GM12878 (cell line): ENCODE results near the gene C10orf67. TPM values are rescaled to one million over a fixed set of nuclear protein-coding genes. Genes with fewer than 3 reads are reported as not detected.

Experiments
- BACH1 ChIP-seq: fragments of 450-650 bp; IDR thresholded peaks from 2 replicates; pipeline ENCODE4 v1.6.1; 2017; ENCODE audit warnings: mild to moderate bottlenecking, borderline replicate concordance
- CHD1 ChIP-seq: IDR thresholded peaks from 2 replicates; pipeline ENCODE4 v1.6.1; 2012; ENCODE audit warnings: low read depth, low read length, improper control_type of control experiment
- CTCF ChIP-seq, 3 experiments: IDR thresholded peaks in 2 of 3; conservative IDR thresholded peaks in 1 of 3; 2 replicates each; pipeline ENCODE4 v1.5.1; 2011; ENCODE audit warnings: low read depth in 3 of 3, low read length in 3 of 3, mild to moderate bottlenecking in 3 of 3, control low read depth in 2 of 3, moderate library complexity in 2 of 3, inconsistent platforms in 1 of 3, mixed read lengths in 1 of 3; ENCODE audit not compliant: control insufficient read depth in 2 of 3, insufficient read depth in 1 of 3; ENCODE audit errors: extremely low read depth in 1 of 3
- ELK1 ChIP-seq: IDR thresholded peaks from 2 replicates; pipeline ENCODE4 v1.6.1; 2012; ENCODE audit warnings: low read depth, low read length, improper control_type of control experiment
- HCFC1 ChIP-seq: fragments of 150-350 bp; IDR thresholded peaks from 2 replicates; pipeline ENCODE4 v1.6.1; 2014; ENCODE audit warnings: low read length
- HDAC6 ChIP-seq: fragments of 200-600 bp; sonication (generic); IDR thresholded peaks from one replicate; pipeline ENCODE4 v1.8.0; 2017; ENCODE audit warnings: antibody characterized with exemption; ENCODE audit not compliant: unreplicated experiment
- LARP7 ChIP-seq: fragments of 450-650 bp; IDR thresholded peaks from 2 replicates; pipeline ENCODE4 v1.6.1; 2017; ENCODE audit warnings: mild to moderate bottlenecking
- MEF2A ChIP-seq: IDR thresholded peaks from 2 replicates; pipeline ENCODE4 v1.6.1; 2011; ENCODE audit warnings: low read depth, mild to moderate bottlenecking, low read length, moderate library complexity; ENCODE audit not compliant: insufficient read depth
- NFIC ChIP-seq: IDR thresholded peaks from 2 replicates; pipeline ENCODE4 v1.6.1; 2012; ENCODE audit warnings: low read depth, mild to moderate bottlenecking, inconsistent platforms, low read length, moderate library complexity
- POLR2A ChIP-seq: IDR thresholded peaks from 2 replicates; pipeline ENCODE4 v1.6.1; 2011; ENCODE audit warnings: low read depth, mild to moderate bottlenecking, low read length
- STAT3 ChIP-seq: IDR thresholded peaks from 2 replicates; pipeline ENCODE4 v1.6.1; 2011; ENCODE audit warnings: low read depth, low read length, improper control_type of control experiment
- TCF12 ChIP-seq: IDR thresholded peaks from 2 replicates; pipeline ENCODE4 v1.6.1; 2011; ENCODE audit warnings: low read depth, mild to moderate bottlenecking, low read length
- polyA plus RNA-seq, 11 experiments: library from polyadenylated mRNA; depleted of rRNA in 4 of 11; unstranded in 6 of 11; stranded (reverse) in 5 of 11; fragments of >200 nt; fragmentation: Nextera tagmentation in 4 of 11; fragmentation: Illumina TruSeq in 1 of 11; extraction: Ambion mirVana in 4 of 11; extraction: Trizol in 1 of 11; gene quantifications; 1 replicate in 1 of 11; 2 replicates in 10 of 11; pipeline versions ENCODE4 v1.2.1 to v1.2.3, GENCODE V29; 2011 to 2016; ENCODE audit warnings: inconsistent platforms in 2 of 11, missing spikeins in 2 of 11, low read depth in 1 of 11
- total RNA-seq, 4 experiments: library from RNA; depleted of rRNA in 3 of 4; stranded (reverse); fragments of >200 nt in 3 of 4; fragmentation: Illumina TruSeq in 1 of 4; extraction: Trizol in 1 of 4; gene quantifications; 2 replicates each; pipeline versions ENCODE4 v1.2.1 to v1.2.3, GENCODE V29; 2013 to 2021
- TF ChIP-seq, protein P1 (sequence below): fragments of 450-650 bp; IDR thresholded peaks from 2 replicates; pipeline ENCODE4 v1.6.1; 2018; ENCODE audit warnings: borderline replicate concordance, mild to moderate bottlenecking; ENCODE audit not compliant: partially characterized antibody

Gene C10orf67
- total and polyA plus RNA-seq, 10 of the 15 experiments (the other 5 are each of a cell fraction or from before 2014, with no cell fraction given): 0.06 TPM; not detected in 9

- TF ChIP-seq CTCF (IDR thresholded peaks at IDR 0.05 in 2 of 3, conservative IDR thresholded peaks at IDR 0.05 in 1 of 3; ENCODE audit: control insufficient read depth in 2 of 3, extremely low read depth in 1 of 3, insufficient read depth in 1 of 3, low read depth in 3 of 3, low read length in 3 of 3): no peak
- TF ChIP-seq POLR2A: no peak
- TF ChIP-seq STAT3: no peak
- no peak for TF ChIP-seq MEF2A
- TF ChIP-seq TCF12: no peak
- TF ChIP-seq ELK1: no peak
- TF ChIP-seq NFIC: no peak
- no peak for TF ChIP-seq LARP7
- TF ChIP-seq HCFC1: no peak
- TF ChIP-seq CHD1: no peak
- TF ChIP-seq, protein P1, sequence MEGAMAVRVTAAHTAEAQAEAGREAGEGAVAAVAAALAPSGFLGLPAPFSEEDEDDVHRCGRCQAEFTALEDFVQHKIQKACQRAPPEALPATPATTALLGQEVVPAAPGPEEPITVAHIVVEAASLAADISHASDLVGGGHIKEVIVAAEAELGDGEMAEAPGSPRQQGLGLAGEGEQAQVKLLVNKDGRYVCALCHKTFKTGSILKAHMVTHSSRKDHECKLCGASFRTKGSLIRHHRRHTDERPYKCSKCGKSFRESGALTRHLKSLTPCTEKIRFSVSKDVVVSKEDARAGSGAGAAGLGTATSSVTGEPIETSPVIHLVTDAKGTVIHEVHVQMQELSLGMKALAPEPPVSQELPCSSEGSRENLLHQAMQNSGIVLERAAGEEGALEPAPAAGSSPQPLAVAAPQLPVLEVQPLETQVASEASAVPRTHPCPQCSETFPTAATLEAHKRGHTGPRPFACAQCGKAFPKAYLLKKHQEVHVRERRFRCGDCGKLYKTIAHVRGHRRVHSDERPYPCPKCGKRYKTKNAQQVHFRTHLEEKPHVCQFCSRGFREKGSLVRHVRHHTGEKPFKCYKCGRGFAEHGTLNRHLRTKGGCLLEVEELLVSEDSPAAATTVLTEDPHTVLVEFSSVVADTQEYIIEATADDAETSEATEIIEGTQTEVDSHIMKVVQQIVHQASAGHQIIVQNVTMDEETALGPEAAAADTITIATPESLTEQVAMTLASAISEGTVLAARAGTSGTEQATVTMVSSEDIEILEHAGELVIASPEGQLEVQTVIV: no peak
- TF ChIP-seq BACH1: no peak
- no peak for TF ChIP-seq HDAC6
- TF ChIP-seq, all 136 proteins: peak for 0
Measured at GRCh38 chr10:23342213-23342884, 2.2 kb downstream of the C10orf67 start (continued).
